Activated naive CD8-positive, alpha-beta T cell (primary cell): ENCODE measurements around the gene ULK4.

Experiments
- H3K27ac Mint-ChIP-seq: one replicate; pipeline ENCODE4 v1.8.0; 2021; ENCODE audit warnings: mixed read lengths
- H3K27me3 Mint-ChIP-seq: one replicate; pipeline ENCODE4 v1.8.0; 2021; ENCODE audit warnings: mixed read lengths
- H3K36me3 Mint-ChIP-seq: one replicate; pipeline ENCODE4 v1.8.0; 2021; ENCODE audit warnings: mixed read lengths
- H3K4me1 Mint-ChIP-seq: one replicate; pipeline ENCODE4 v1.8.0; 2021; ENCODE audit warnings: low read depth, mixed read lengths
- H3K4me3 Mint-ChIP-seq: one replicate; pipeline ENCODE4 v1.8.0; 2021; ENCODE audit warnings: mild to moderate bottlenecking, mixed read lengths
- H3K9me3 Mint-ChIP-seq: one replicate; pipeline ENCODE4 v1.8.0; 2021; ENCODE audit warnings: low read depth, mixed read lengths

ULK4 gene

GRCh38 chr3:41324156-41324475, 637.8 kb downstream of the ULK4 start:
- Mint-ChIP-seq H3K27ac (no peak overlapping the region), H3K4me3 (no peak overlapping the region), H3K27me3 (no peaks in the 10 kb centered on the region), H3K4me1 (no peaks in the 10 kb centered on the region), H3K36me3 (peaks cover 10% of the 10 kb centered on the region), H3K9me3 (no peaks in the 10 kb centered on the region)

GRCh38 chr3:41323467-41324155, 638.3 kb downstream of the ULK4 start:
- H3K27me3 Mint-ChIP-seq, result no peaks in the 10 kb centered on the region
- no peak overlapping the region for H3K4me3 Mint-ChIP-seq
- no peak overlapping the region for H3K27ac Mint-ChIP-seq
- no peaks in the 10 kb centered on the region for H3K4me1 Mint-ChIP-seq
- H3K36me3 Mint-ChIP-seq, result peaks cover 15% of the 10 kb centered on the region
- no peaks in the 10 kb centered on the region for H3K9me3 Mint-ChIP-seq

- no peaks in the 10 kb centered on the region for H3K4me1 Mint-ChIP-seq
- no peak overlapping the region for H3K27ac Mint-ChIP-seq
Measured at GRCh38 chr3:41321642-41321980, 640.3 kb downstream of the ULK4 start.

GRCh38 chr3:41320953-41321641, 640.8 kb downstream of the ULK4 start:
- Mint-ChIP-seq H3K36me3 (peaks cover 17% of the 10 kb centered on the region), H3K27me3 (no peaks in the 10 kb centered on the region), H3K4me1 (no peaks in the 10 kb centered on the region), H3K27ac (no peak overlapping the region), H3K9me3 (no peaks in the 10 kb centered on the region), H3K4me3 (no peak overlapping the region)

More at GRCh38 chr3:41321642-41321980, 640.3 kb downstream of the ULK4 start:
- H3K4me3 Mint-ChIP-seq, result no peak overlapping the region
- H3K9me3 Mint-ChIP-seq, result no peaks in the 10 kb centered on the region
- no peaks in the 10 kb centered on the region for H3K27me3 Mint-ChIP-seq
- peaks cover 17% of the 10 kb centered on the region for H3K36me3 Mint-ChIP-seq

GRCh38 chr3:41318520-41318919, 643.4 kb downstream of the ULK4 start:
- H3K36me3 Mint-ChIP-seq, result peaks cover 18% of the 10 kb centered on the region
- H3K9me3 Mint-ChIP-seq, result no peaks in the 10 kb centered on the region
- H3K4me3 Mint-ChIP-seq, result no peak overlapping the region
- no peaks in the 10 kb centered on the region for H3K27me3 Mint-ChIP-seq
- no peaks in the 10 kb centered on the region for H3K4me1 Mint-ChIP-seq
- no peak overlapping the region for H3K27ac Mint-ChIP-seq

GRCh38 chr3:41317718-41318117, 644.2 kb downstream of the ULK4 start:
- Mint-ChIP-seq H3K4me1 (no peaks in the 10 kb centered on the region), H3K27ac (no peak overlapping the region), H3K4me3 (no peak overlapping the region), H3K36me3 (peaks cover 17% of the 10 kb centered on the region), H3K9me3 (no peaks in the 10 kb centered on the region), H3K27me3 (no peaks in the 10 kb centered on the region)

GRCh38 chr3:41317298-41317697, 644.6 kb downstream of the ULK4 start:
- H3K36me3 Mint-ChIP-seq, result peaks cover 16% of the 10 kb centered on the region

GRCh38 chr3:41315126-41315525, 646.8 kb downstream of the ULK4 start:
- peaks cover 11% of the 10 kb centered on the region for H3K36me3 Mint-ChIP-seq
- no peak overlapping the region for H3K27ac Mint-ChIP-seq
- H3K4me3 Mint-ChIP-seq, result no peak overlapping the region
- no peaks in the 10 kb centered on the region for H3K27me3 Mint-ChIP-seq
- H3K4me1 Mint-ChIP-seq, result no peaks in the 10 kb centered on the region
- H3K9me3 Mint-ChIP-seq, result no peaks in the 10 kb centered on the region

More at GRCh38 chr3:41317298-41317697, 644.6 kb downstream of the ULK4 start:
- no peak overlapping the region for H3K4me3 Mint-ChIP-seq
- no peak overlapping the region for H3K27ac Mint-ChIP-seq
- no peaks in the 10 kb centered on the region for H3K9me3 Mint-ChIP-seq
- H3K4me1 Mint-ChIP-seq, result no peaks in the 10 kb centered on the region
- no peaks in the 10 kb centered on the region for H3K27me3 Mint-ChIP-seq

- Mint-ChIP-seq H3K27me3 (no peaks in the 10 kb centered on the region), H3K9me3 (no peaks in the 10 kb centered on the region), H3K27ac (no peak overlapping the region), H3K36me3 (no peaks in the 10 kb centered on the region), H3K4me1 (no peaks in the 10 kb centered on the region), H3K4me3 (no peak overlapping the region)
Measured at GRCh38 chr3:41308119-41308518, 653.8 kb downstream of the ULK4 start.

GRCh38 chr3:41307065-41307464, 654.8 kb downstream of the ULK4 start:
- H3K4me3 Mint-ChIP-seq, result no peak overlapping the region
- no peak overlapping the region for H3K27ac Mint-ChIP-seq
- H3K9me3 Mint-ChIP-seq, result no peaks in the 10 kb centered on the region
- no peaks in the 10 kb centered on the region for H3K4me1 Mint-ChIP-seq
- no peaks in the 10 kb centered on the region for H3K36me3 Mint-ChIP-seq
- no peaks in the 10 kb centered on the region for H3K27me3 Mint-ChIP-seq

GRCh38 chr3:41304593-41304992, 657.3 kb downstream of the ULK4 start:
- Mint-ChIP-seq H3K4me3 (no peak overlapping the region), H3K27me3 (no peaks in the 10 kb centered on the region), H3K4me1 (no peaks in the 10 kb centered on the region), H3K27ac (no peak overlapping the region), H3K36me3 (no peaks in the 10 kb centered on the region), H3K9me3 (no peaks in the 10 kb centered on the region)

- Mint-ChIP-seq H3K27ac (no peak overlapping the region), H3K27me3 (no peaks in the 10 kb centered on the region), H3K4me3 (no peak overlapping the region), H3K9me3 (no peaks in the 10 kb centered on the region), H3K36me3 (no peaks in the 10 kb centered on the region), H3K4me1 (no peaks in the 10 kb centered on the region)
Measured at GRCh38 chr3:41302295-41302694, 659.6 kb downstream of the ULK4 start.

- Mint-ChIP-seq H3K4me1 (no peaks in the 10 kb centered on the region), H3K4me3 (no peak overlapping the region), H3K36me3 (no peaks in the 10 kb centered on the region), H3K9me3 (no peaks in the 10 kb centered on the region), H3K27me3 (no peaks in the 10 kb centered on the region), H3K27ac (no peak overlapping the region)
Measured at GRCh38 chr3:41301548-41301947, 660.4 kb downstream of the ULK4 start.

GRCh38 chr3:41299036-41299435, 662.9 kb downstream of the ULK4 start:
- H3K27me3 Mint-ChIP-seq, result no peaks in the 10 kb centered on the region
- H3K4me3 Mint-ChIP-seq, result no peak overlapping the region
- no peaks in the 10 kb centered on the region for H3K4me1 Mint-ChIP-seq
- H3K36me3 Mint-ChIP-seq, result no peaks in the 10 kb centered on the region
- H3K9me3 Mint-ChIP-seq, result no peaks in the 10 kb centered on the region
- H3K27ac Mint-ChIP-seq, result no peak overlapping the region

GRCh38 chr3:41297750-41298149, 664.2 kb downstream of the ULK4 start:
- H3K9me3 Mint-ChIP-seq, result no peaks in the 10 kb centered on the region
- no peaks in the 10 kb centered on the region for H3K4me1 Mint-ChIP-seq
- no peaks in the 10 kb centered on the region for H3K27me3 Mint-ChIP-seq
- no peak overlapping the region for H3K4me3 Mint-ChIP-seq
- no peaks in the 10 kb centered on the region for H3K36me3 Mint-ChIP-seq
- no peak overlapping the region for H3K27ac Mint-ChIP-seq

GRCh38 chr3:41296556-41296955, 665.3 kb downstream of the ULK4 start:
- H3K4me3 Mint-ChIP-seq, result no peak overlapping the region
- H3K27me3 Mint-ChIP-seq, result no peaks in the 10 kb centered on the region
- H3K9me3 Mint-ChIP-seq, result no peaks in the 10 kb centered on the region
- H3K4me1 Mint-ChIP-seq, result no peaks in the 10 kb centered on the region
- no peaks in the 10 kb centered on the region for H3K36me3 Mint-ChIP-seq
- no peak overlapping the region for H3K27ac Mint-ChIP-seq
